PC-9 (cell line): Measurements from ENCODE around the gene GRM3. TPM values are rescaled to one million over a fixed set of nuclear protein-coding genes. Genes with fewer than 3 reads are reported as not detected.

Experiments
- BruUV-seq: library from RNA; stranded (reverse); fragments of 400-500 nt; replicated peaks from 2 replicates; lab custom pipeline; 2021; lab: Mats Ljungman, UMichigan
- CTCF ChIA-PET: fragments of 300-600 bp; sonication (Branson Sonifier 250); formaldehyde crosslinking; loops from one replicate; lab custom pipeline; 2022; ENCODE audit warnings: antibody characterized with exemption; lab: Charles Lee
- POLR2A ChIA-PET: fragments of 300-600 bp; sonication (Branson Sonifier 250); formaldehyde crosslinking; loops from one replicate; lab custom pipeline; 2022; ENCODE audit warnings: antibody characterized with exemption; ENCODE audit not compliant: unreplicated experiment; lab: Charles Lee
- DNase-seq, 2 experiments: peaks; one replicate each; pipeline versions ENCODE4 v3.0.0 to v3.0.0-alpha.2; 2015 to 2022; ENCODE audit warnings: mixed read lengths in 1 of 2
- H2AFZ ChIP-seq: fragments of 200-600 bp; sonication (generic); 2 replicates; pipeline ENCODE4 v1.8.1; 2017; ENCODE audit warnings: antibody characterized with exemption
- H3F3A ChIP-seq: fragments of 200-600 bp; sonication (generic); 2 replicates; pipeline ENCODE4 v1.8.1; 2017; ENCODE audit warnings: antibody characterized with exemption, mild to moderate bottlenecking, low read depth; ENCODE audit not compliant: insufficient read depth
- H3K27ac ChIP-seq: fragments of 200-600 bp; sonication (generic); 2 replicates; pipeline ENCODE4 v1.6.1; 2016; ENCODE audit warnings: mixed run types
- H3K27me3 ChIP-seq: fragments of 200-600 bp; sonication (generic); 2 replicates; pipeline ENCODE4 v1.6.1; 2016; ENCODE audit warnings: low read depth, mixed run types; ENCODE audit not compliant: insufficient read depth
- H3K36me3 ChIP-seq: fragments of 200-600 bp; sonication (generic); 2 replicates; pipeline ENCODE4 v1.6.1; 2016; ENCODE audit warnings: low read depth, mixed run types
- H3K4me1 ChIP-seq: fragments of 200-600 bp; sonication (generic); replicated peaks from 2 replicates; pipeline ENCODE4 v1.6.1; 2016; ENCODE audit warnings: mixed run types; ENCODE audit not compliant: insufficient read depth
- H3K4me2 ChIP-seq: fragments of 200-600 bp; sonication (generic); 2 replicates; pipeline ENCODE4 v1.6.1; 2017; ENCODE audit warnings: mixed run types
- H3K4me3 ChIP-seq: fragments of 200-600 bp; sonication (generic); 2 replicates; pipeline ENCODE4 v1.6.1; 2016; ENCODE audit warnings: mixed run types
- H3K79me2 ChIP-seq: fragments of 200-600 bp; sonication (generic); 2 replicates; pipeline ENCODE4 v1.6.1; 2017; ENCODE audit warnings: low read depth, mixed run types
- H3K9me2 ChIP-seq: fragments of 200-600 bp; sonication (generic); 2 replicates; pipeline ENCODE4 v1.8.1; 2017; ENCODE audit warnings: mild to moderate bottlenecking; ENCODE audit not compliant: insufficient read depth
- H3K9me3 ChIP-seq: fragments of 200-600 bp; sonication (generic); 2 replicates; pipeline ENCODE4 v1.8.1; 2016; ENCODE audit warnings: low read depth; ENCODE audit not compliant: insufficient read depth
- H4K20me1 ChIP-seq: fragments of 200-600 bp; sonication (generic); 2 replicates; pipeline ENCODE4 v1.8.1; 2017; ENCODE audit not compliant: insufficient read depth
- EZH2 ChIP-seq: fragments of 200-600 bp; sonication (generic); IDR thresholded peaks from 2 replicates; pipeline ENCODE4 v1.8.0; 2017; ENCODE audit warnings: antibody characterized with exemption, low read depth
- intact Hi-C: fragments of 100-400 bp; cut with micrococcal nuclease; formaldehyde crosslinking; loops from one replicate; pipeline ENCODE4 v1.10.0; 2022; ENCODE audit not compliant: unreplicated experiment
- total RNA-seq: library from RNA; stranded (reverse); gene quantifications from 2 replicates; pipeline ENCODE4 v1.2.3, GENCODE V29; 2021
- TF ChIP-seq, protein P1 (sequence below): fragments of 200-600 bp; sonication (generic); conservative IDR thresholded peaks from 2 replicates; pipeline ENCODE4 v1.6.1; 2017; ENCODE audit warnings: mixed run types, antibody characterized with exemption, mild to moderate bottlenecking, moderate library complexity

Gene GRM3
- total RNA-seq, 1 experiment from 2014 or later = not detected

DNA sequence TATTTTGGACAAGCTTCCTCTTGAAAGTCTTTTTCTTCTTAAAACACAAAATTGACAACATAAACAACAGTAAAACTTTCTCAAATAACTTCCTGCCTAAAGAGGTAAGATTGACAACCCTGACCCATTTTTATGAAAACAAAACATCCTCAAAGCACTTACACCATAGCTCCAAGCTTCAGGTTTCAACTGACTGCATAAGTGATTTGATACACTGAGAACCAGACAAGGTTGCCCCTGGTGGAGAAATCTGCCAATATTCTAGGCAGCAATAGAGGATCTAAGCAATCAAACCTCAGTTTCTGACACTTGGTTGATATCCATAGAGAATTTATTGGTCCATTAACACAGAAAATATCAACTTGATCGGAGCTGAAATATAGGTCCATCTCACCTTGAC, 267.9 kb downstream of the GRM3 start:
- no TSS peak for BruUV-seq
- TF ChIP-seq EZH2 = no peak
- TF ChIP-seq, protein P1, sequence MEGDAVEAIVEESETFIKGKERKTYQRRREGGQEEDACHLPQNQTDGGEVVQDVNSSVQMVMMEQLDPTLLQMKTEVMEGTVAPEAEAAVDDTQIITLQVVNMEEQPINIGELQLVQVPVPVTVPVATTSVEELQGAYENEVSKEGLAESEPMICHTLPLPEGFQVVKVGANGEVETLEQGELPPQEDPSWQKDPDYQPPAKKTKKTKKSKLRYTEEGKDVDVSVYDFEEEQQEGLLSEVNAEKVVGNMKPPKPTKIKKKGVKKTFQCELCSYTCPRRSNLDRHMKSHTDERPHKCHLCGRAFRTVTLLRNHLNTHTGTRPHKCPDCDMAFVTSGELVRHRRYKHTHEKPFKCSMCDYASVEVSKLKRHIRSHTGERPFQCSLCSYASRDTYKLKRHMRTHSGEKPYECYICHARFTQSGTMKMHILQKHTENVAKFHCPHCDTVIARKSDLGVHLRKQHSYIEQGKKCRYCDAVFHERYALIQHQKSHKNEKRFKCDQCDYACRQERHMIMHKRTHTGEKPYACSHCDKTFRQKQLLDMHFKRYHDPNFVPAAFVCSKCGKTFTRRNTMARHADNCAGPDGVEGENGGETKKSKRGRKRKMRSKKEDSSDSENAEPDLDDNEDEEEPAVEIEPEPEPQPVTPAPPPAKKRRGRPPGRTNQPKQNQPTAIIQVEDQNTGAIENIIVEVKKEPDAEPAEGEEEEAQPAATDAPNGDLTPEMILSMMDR = peak; percentile 41; the same call in 1 of the 2 replicates
- Histone ChIP-seq H3K9me2 (no peaks in the 10 kb centered on the region), H2AFZ (no peak overlapping the region), H3F3A (no peaks in the 10 kb centered on the region), H3K4me2 (no peak overlapping the region), H3K27ac (no peak overlapping the region), H3K4me3 (no peak overlapping the region), H3K4me1 (no peaks in the 10 kb centered on the region), H4K20me1 (no peaks in the 10 kb centered on the region), H3K9me3 (no peaks in the 10 kb centered on the region), H3K36me3 (no peaks in the 10 kb centered on the region), H3K79me2 (no peaks in the 10 kb centered on the region), H3K27me3 (no peaks in the 10 kb centered on the region)
- no peak for DNase-seq
- ChIA-PET POLR2A (interaction anchor here (0.7 kb wide), 1 partner anchor 241 kb away, joined by 5 read pairs; the partner anchor contains the start of gene DMTF1), CTCF (no interaction called here)
- intact Hi-C loops = loop anchor here (5.0 kb wide), 1 partner anchor 326 kb away; no protein-coding TSS in a partner anchor

DNA sequence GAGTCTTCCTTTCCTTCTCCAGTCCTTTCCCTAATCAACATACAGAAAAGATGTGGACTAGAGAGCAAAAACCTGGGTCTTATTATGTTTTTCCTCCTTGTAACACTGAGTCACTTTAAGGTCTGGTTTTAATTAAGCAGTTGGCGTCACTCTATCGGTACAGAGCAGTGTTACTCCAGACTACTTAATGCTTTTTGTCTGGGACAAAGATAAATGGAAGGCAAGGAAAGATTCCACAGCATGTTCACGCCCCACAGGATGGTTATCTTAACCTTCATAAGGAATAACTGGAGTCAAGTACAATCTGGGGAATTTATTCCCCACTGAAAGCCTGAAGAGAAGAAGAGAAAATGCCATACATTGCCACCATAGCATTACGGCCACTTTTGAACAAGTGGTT, 270.0 kb downstream of the GRM3 start:
- no peaks in the 10 kb centered on the region for H3K36me3 ChIP-seq
- H3K9me3 ChIP-seq = no peaks in the 10 kb centered on the region
- H2AFZ ChIP-seq = no peak overlapping the region
- no peak for DNase-seq
- no peak overlapping the region for H3K4me3 ChIP-seq
- TF ChIP-seq EZH2 = no peak
- TF ChIP-seq, protein P1 = no peak
- H3F3A ChIP-seq = no peaks in the 10 kb centered on the region
- CTCF ChIA-PET = no interaction called here
- H3K27me3 ChIP-seq = no peaks in the 10 kb centered on the region
- no TSS peak for BruUV-seq
- intact Hi-C loops = loop anchor here (5.0 kb wide), 1 partner anchor 324 kb away; no protein-coding TSS in a partner anchor
- no peaks in the 10 kb centered on the region for H4K20me1 ChIP-seq
- no peaks in the 10 kb centered on the region for H3K4me1 ChIP-seq
- no peaks in the 10 kb centered on the region for H3K9me2 ChIP-seq
- POLR2A ChIA-PET = no interaction called here
- H3K79me2 ChIP-seq = no peaks in the 10 kb centered on the region
- no peak overlapping the region for H3K27ac ChIP-seq
- no peak overlapping the region for H3K4me2 ChIP-seq
